AG04450 (cell line): ENCODE data around the gene ABHD10. TPM values are rescaled to one million over a fixed set of nuclear protein-coding genes. Genes with fewer than 3 reads are reported as not detected.

Experiments
- CTCF ChIA-PET: fragments of 300-600, 350-600 bp; formaldehyde crosslinking; extraction: SDS; loops from one replicate; lab custom pipeline; 2022; ENCODE audit warnings: antibody characterized with exemption, inconsistent platforms; lab: Charles Lee
- POLR2A ChIA-PET: fragments of 350-600 bp; formaldehyde crosslinking; extraction: SDS; loops from one replicate; lab custom pipeline; 2021; ENCODE audit warnings: antibody characterized with exemption, inconsistent platforms; lab: Yijun Ruan, JAX
- DNase-seq: peaks from one replicate; pipeline ENCODE4 v3.0.0-alpha.2; 2011; ENCODE audit warnings: low read depth, low spot score
- H3K27ac ChIP-seq: one replicate; pipeline ENCODE4 v1.5.1; 2012; ENCODE audit warnings: low read depth, low read length, control low read depth
- H3K27me3 ChIP-seq: one replicate; pipeline ENCODE4 v1.6.0; 2012; ENCODE audit warnings: low read length; ENCODE audit not compliant: control insufficient read depth, insufficient read depth
- H3K4me3 ChIP-seq: 2 replicates; pipeline ENCODE4 v1.5.1; 2011; ENCODE audit warnings: mild to moderate bottlenecking, low read depth, low read length, control low read depth
- H3K9me3 ChIP-seq: 2 replicates; pipeline ENCODE4 v1.5.1; 2012; ENCODE audit warnings: low read length; ENCODE audit not compliant: control insufficient read depth, insufficient read depth
- polyA minus RNA-seq: library from RNA; depleted of rRNA, polyadenylated mRNA; stranded (reverse); fragments of >200 nt; gene quantifications from 2 replicates; pipeline ENCODE4 v1.2.3, GENCODE V29; 2011; rRNA and poly(A)+ RNA removed
- polyA plus RNA-seq: library from polyadenylated mRNA; depleted of rRNA; stranded (reverse); fragments of >200 nt; gene quantifications from 2 replicates; pipeline ENCODE4 v1.2.3, GENCODE V29; 2011; rRNA removed
- TF ChIP-seq, protein P1 (sequence below): IDR thresholded peaks from 2 replicates; pipeline ENCODE4 v1.5.1; 2011; ENCODE audit warnings: low read depth, low read length, control low read depth, inconsistent platforms

Gene ABHD10
- 28.8 and 37.5 TPM in 2 replicates for polyA plus RNA-seq
- polyA minus RNA-seq, result 20.4 and 40.6 TPM in 2 replicates

DNA sequence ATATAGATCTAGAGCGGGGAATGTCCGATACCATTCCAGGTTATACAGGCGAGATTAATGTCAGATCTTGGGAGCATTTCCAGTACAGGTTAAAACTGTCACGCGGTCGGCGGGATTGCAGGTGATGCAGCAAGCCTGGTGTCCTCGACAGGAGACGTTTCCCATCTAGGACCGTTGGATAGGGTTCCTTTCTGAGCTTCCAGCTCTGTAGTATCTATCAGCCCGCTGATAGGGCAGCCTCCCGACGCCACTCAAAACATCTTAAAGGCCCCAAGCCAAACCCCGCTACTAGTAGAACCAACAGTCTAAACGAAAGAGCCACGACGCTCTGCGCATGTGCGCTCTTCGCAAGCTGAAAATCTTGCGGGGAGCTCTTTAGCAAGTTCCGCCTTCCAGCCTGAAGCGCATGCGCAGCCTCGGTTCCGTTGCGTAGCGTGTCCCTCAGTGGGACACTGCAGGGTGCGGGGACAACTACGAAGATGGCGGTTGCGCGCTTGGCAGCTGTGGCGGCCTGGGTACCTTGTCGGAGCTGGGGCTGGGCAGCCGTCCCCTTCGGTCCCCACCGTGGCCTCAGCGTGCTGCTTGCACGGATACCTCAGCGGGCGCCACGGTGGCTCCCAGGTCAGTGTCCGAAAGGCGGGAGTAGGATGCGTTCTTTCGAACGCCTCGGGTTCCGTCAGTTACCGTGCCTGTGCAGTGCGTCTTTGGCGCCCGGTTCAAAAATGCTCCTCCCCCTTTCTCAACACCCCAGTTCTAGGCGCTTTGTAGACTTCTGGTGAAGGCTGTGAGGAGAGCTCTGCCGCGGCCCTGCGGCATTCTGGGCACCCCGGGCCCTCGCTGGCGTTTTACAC, at the start of gene ABHD10:
TSS of gene ABHD10 (plus strand) at position 444 of the 851 bp plus-strand sequence. CDS start at position 480, 36 bp downstream.
- ChIA-PET CTCF (interaction anchor here (0.5 to 4.3 kb wide), 16 partner anchors 10 to 288 kb away, joined by 3 to 37 read pairs (median 4); partner anchors contain the start of gene PHLDB2), POLR2A (interaction anchor here (0.6 to 1.5 kb wide), 9 partner anchors 10 to 271 kb away, joined by 3 to 5 read pairs (median 3); partner anchors contain the start of gene TAGLN3)
- TF ChIP-seq, protein P1, sequence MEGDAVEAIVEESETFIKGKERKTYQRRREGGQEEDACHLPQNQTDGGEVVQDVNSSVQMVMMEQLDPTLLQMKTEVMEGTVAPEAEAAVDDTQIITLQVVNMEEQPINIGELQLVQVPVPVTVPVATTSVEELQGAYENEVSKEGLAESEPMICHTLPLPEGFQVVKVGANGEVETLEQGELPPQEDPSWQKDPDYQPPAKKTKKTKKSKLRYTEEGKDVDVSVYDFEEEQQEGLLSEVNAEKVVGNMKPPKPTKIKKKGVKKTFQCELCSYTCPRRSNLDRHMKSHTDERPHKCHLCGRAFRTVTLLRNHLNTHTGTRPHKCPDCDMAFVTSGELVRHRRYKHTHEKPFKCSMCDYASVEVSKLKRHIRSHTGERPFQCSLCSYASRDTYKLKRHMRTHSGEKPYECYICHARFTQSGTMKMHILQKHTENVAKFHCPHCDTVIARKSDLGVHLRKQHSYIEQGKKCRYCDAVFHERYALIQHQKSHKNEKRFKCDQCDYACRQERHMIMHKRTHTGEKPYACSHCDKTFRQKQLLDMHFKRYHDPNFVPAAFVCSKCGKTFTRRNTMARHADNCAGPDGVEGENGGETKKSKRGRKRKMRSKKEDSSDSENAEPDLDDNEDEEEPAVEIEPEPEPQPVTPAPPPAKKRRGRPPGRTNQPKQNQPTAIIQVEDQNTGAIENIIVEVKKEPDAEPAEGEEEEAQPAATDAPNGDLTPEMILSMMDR, result no peak
- H3K4me3 ChIP-seq, result peak within 1 kb of the TSS; percentile 92
- DNase-seq, result peak; percentile 97
- H3K9me3 ChIP-seq, result no peaks in the 10 kb centered on the region
- no peaks in the 10 kb centered on the region for H3K27me3 ChIP-seq
- H3K27ac ChIP-seq, result peak within 1 kb of the TSS; percentile 47

DNA sequence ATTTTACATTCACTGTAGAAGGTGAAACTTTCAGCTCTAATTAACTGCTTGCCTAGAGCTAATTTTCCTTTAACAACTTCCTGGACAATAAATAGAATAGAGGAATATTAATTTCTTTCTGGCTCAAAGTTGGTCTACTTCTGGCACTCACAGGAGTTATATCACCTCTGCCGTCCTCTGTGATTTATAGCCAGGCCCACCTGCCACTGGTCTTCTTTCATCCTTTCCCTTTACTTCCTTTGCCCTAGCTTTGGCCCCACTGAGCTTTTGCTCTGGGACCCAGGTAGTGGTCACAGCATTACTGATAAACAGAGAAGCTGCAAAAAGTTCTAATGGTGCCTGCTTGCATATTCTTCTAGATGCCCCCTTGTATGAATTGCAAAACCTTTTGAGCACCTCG, 49.3 kb upstream of the ABHD10 start:
- DNase-seq, result no peak
- Histone ChIP-seq H3K4me3 (no peak overlapping the region), H3K27me3 (no peaks in the 10 kb centered on the region), H3K27ac (no peak overlapping the region), H3K9me3 (no peaks in the 10 kb centered on the region)
- ChIA-PET CTCF (no interaction called here), POLR2A (interaction anchor here (0.7 kb wide), 1 partner anchor 18 kb away, joined by 8 read pairs; no protein-coding TSS in a partner anchor)
- TF ChIP-seq, protein P1, result no peak

DNA sequence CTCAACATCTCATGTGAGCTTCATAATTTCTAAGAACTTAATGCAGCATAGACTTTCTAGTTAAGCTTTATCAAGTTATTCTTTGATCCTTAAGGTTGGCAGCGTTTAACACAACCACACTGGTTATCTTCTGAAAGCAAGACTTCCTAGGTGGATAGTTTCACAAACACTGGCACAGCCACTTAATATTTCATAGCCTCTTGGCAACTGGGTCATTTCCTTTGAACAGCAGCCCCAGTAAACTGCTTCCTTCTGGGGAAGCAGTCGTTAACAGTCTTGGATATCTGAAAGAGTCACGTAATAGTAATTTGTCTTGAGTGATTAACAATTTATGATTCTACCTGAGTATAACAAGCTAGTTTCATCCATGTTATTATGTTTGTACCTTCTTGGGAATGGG, 45.9 kb upstream of the ABHD10 start:
- POLR2A ChIA-PET, result interaction anchor here (0.9 kb wide), 1 partner anchor 28 kb away, joined by 4 read pairs; no protein-coding TSS in a partner anchor
- Histone ChIP-seq H3K27me3 (no peaks in the 10 kb centered on the region), H3K9me3 (no peaks in the 10 kb centered on the region), H3K4me3 (no peak overlapping the region), H3K27ac (no peak overlapping the region)
- DNase-seq, result no peak
- TF ChIP-seq, protein P1, result no peak
- CTCF ChIA-PET, result interaction anchor here (0.6 to 3.2 kb wide), 7 partner anchors 12 to 216 kb away, joined by 3 to 19 read pairs (median 4); no protein-coding TSS in a partner anchor

DNA sequence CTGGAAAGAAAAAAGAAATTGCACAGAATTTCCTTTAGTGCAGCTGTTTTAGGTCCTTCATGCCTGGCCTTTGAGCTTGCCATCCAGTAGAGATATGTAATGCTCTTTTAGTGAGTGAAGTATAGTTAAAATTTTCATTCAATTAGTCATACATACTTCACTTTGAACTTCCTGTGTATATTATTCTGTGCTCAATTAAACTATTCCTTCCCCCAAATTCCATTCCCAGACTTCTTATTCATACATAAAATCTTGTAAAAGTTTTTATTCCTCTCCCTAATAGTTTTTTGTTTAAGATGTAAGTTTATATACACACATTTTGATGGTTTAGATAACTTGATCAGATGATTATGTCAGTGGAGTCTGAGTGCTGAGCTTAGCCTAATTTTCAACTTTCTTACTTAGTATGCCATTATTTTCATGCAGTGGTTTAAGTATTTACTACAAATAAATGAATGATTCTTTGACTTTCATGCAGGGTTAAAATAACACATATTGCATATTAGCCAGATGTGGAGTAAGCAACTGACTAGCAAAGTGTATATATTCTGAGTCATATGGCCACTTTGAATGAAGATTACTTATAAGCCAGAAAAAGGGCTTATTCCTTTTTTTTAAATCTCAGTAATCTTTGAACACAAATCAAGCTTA, 42.5 kb upstream of the ABHD10 start:
- Histone ChIP-seq H3K9me3 (no peaks in the 10 kb centered on the region), H3K4me3 (no peak overlapping the region), H3K27me3 (no peaks in the 10 kb centered on the region), H3K27ac (no peak overlapping the region)
- ChIA-PET CTCF (interaction anchor here (0.6 to 3.4 kb wide), 8 partner anchors 10 to 245 kb away, joined by 3 to 22 read pairs (median 4); no protein-coding TSS in a partner anchor), POLR2A (interaction anchor here (0.5 to 1.2 kb wide), 6 partner anchors 42 to 218 kb away, joined by 3 to 4 read pairs (median 3); partner anchors contain the start of gene ABHD10)
- TF ChIP-seq, protein P1, result no peak
- peak; percentile 53 for DNase-seq
